Tibial artery (tissue), 4 donors: Measurements from ENCODE around the gene FRMD1.

ENCODE experiments used
- DNase-seq, 2 donors: peaks; one replicate each; pipeline ENCODE4 v3.0.0-alpha.2; 2019
- H3K27ac ChIP-seq, 2 donors: fragments of 200-600 bp; sonication (generic) in 1 of 2; 1 replicate in 1 of 2; 2 replicates in 1 of 2; pipeline ENCODE4 v1.5.1; 2018 to 2019; ENCODE audit warnings: mild to moderate bottlenecking in 1 of 2
- H3K27me3 ChIP-seq, 2 donors: fragments of 200-600 bp; sonication (generic) in 1 of 2; one replicate each; pipeline versions ENCODE4 v1.5.1 to v1.6.0; 2016 to 2019
- H3K36me3 ChIP-seq, 3 donors: fragments of 200-600 bp; sonication (generic) in 2 of 3; one replicate each; pipeline ENCODE4 v1.5.1; 2016 to 2019; ENCODE audit warnings: mild to moderate bottlenecking in 2 of 3
- H3K4me1 ChIP-seq, 4 donors: fragments of 200-600 bp; sonication (generic) in 2 of 4; 1 replicate in 3 of 4; 2 replicates in 1 of 4; pipeline ENCODE4 v1.5.1; 2016 to 2019
- H3K4me3 ChIP-seq, 2 donors: fragments of 200-600 bp; sonication (generic) in 1 of 2; 1 replicate in 1 of 2; 2 replicates in 1 of 2; pipeline ENCODE4 v1.5.1; 2018 to 2019; ENCODE audit warnings: mild to moderate bottlenecking in 2 of 2
- H3K9me3 ChIP-seq, 3 donors: fragments of 200-600 bp; sonication (generic) in 1 of 3; one replicate each; pipeline ENCODE4 v1.5.1; 2016 to 2019
- intact Hi-C: fragments of 100-400 bp; cut with DNase I; formaldehyde crosslinking; loops from one replicate; pipeline ENCODE4 v1.15.0; 2023; ENCODE audit warnings: low total_unique reads
- TF ChIP-seq, protein P1 (sequence below), 2 experiments: fragments of 200-600 bp in 1 of 2; fragments of 450-650 bp in 1 of 2; IDR thresholded peaks; one replicate each; pipeline ENCODE4 v1.5.1; 2017 to 2019; ENCODE audit warnings: antibody characterized with exemption in 2 of 2, mild to moderate bottlenecking in 1 of 2, moderate library complexity in 1 of 2

The FRMD1 gene

GRCh38 chr6:168096271-168096764 lies 17.3 kb upstream of the FRMD1 start:
- no peak overlapping the region for H3K4me3 ChIP-seq
- TF ChIP-seq, protein P1, sequence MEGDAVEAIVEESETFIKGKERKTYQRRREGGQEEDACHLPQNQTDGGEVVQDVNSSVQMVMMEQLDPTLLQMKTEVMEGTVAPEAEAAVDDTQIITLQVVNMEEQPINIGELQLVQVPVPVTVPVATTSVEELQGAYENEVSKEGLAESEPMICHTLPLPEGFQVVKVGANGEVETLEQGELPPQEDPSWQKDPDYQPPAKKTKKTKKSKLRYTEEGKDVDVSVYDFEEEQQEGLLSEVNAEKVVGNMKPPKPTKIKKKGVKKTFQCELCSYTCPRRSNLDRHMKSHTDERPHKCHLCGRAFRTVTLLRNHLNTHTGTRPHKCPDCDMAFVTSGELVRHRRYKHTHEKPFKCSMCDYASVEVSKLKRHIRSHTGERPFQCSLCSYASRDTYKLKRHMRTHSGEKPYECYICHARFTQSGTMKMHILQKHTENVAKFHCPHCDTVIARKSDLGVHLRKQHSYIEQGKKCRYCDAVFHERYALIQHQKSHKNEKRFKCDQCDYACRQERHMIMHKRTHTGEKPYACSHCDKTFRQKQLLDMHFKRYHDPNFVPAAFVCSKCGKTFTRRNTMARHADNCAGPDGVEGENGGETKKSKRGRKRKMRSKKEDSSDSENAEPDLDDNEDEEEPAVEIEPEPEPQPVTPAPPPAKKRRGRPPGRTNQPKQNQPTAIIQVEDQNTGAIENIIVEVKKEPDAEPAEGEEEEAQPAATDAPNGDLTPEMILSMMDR (IDR thresholded peaks at IDR 0.05), result no peak
- DNase-seq, result no peak
- peaks cover 0 to 39% of the 10 kb centered on the region in 2 donors for H3K27me3 ChIP-seq
- H3K9me3 ChIP-seq, result peaks cover 0 to 9% (median 5%) of the 10 kb centered on the region in 3 donors
- no peaks in the 10 kb centered on the region for H3K36me3 ChIP-seq
- H3K27ac ChIP-seq, result no peak overlapping the region
- H3K4me1 ChIP-seq, result peaks cover 0 to 7% (median 5%) of the 10 kb centered on the region in 4 donors
- intact Hi-C loops, result no loop called here

- peaks cover 0 to 2% (median under 1%) of the 10 kb centered on the region in 4 donors for H3K4me1 ChIP-seq
- H3K36me3 ChIP-seq, result no peaks in the 10 kb centered on the region
- TF ChIP-seq, protein P1 (IDR thresholded peaks at IDR 0.05), result no peak
- H3K27ac ChIP-seq, result no peak overlapping the region
- DNase-seq, result no peak
- no peak overlapping the region for H3K4me3 ChIP-seq
- peaks cover 0 to 33% of the 10 kb centered on the region in 2 donors for H3K27me3 ChIP-seq
- intact Hi-C loops, result no loop called here
- peaks cover 0 to 9% (median 5%) of the 10 kb centered on the region in 3 donors for H3K9me3 ChIP-seq
Measured at GRCh38 chr6:168095716-168096250, 16.8 kb upstream of the FRMD1 start.

DNA sequence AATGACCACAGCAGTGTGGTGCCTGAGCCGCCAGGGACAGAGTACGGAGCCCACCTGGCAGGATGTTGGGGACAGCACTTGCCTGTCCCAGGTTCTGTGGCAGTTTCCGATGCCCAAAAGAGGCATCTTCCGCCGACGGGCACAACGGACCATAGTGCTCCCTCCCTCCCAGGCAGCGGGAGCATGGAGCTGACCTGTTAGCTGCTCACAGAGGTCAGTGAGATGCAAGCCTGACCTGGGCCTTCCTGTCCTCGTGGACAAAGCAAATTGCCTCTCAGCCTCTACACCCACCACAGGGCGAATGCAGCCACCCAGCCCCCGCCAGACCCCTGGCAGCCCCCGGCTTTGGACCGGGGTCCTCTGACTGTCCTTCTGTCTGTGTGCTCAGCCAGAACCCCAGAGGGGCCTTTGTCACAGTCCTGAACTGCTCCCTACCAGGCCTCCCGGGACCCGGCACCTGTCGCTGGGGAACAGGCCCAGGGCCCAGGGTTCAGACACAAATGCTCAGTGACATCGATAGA lies 16.2 kb upstream of the FRMD1 start:
- Histone ChIP-seq H3K27ac (no peak overlapping the region), H3K9me3 (peaks cover 0 to 9% (median 5%) of the 10 kb centered on the region in 3 donors), H3K27me3 (peaks cover 0 to 28% of the 10 kb centered on the region in 2 donors), H3K4me3 (no peak overlapping the region), H3K4me1 (no peaks in the 10 kb centered on the region), H3K36me3 (no peaks in the 10 kb centered on the region)
- DNase-seq, result no peak
- TF ChIP-seq, protein P1 (IDR thresholded peaks at IDR 0.05), result no peak
- intact Hi-C loops, result no loop called here

DNA sequence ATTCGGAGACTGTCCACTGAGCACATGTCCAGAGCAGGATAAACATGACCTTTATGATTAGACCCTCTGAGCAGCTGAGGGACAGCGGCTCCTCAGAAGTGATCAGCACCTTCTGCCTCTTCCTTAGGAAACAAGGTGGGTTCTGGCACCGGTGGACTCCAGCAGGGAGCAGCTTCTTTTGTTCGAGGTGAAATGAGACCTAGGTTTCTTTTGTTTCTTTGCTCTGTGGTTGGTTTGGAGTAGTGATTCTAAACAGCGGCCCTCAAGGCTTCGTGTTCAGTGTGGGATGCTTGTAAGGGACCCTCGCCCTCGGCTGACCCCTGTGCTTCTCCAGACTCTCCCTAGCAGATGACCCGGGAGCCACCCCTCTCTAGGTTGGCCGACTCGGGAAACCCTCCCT lies 14.6 kb upstream of the FRMD1 start:
- no peak overlapping the region for H3K27ac ChIP-seq

DNA sequence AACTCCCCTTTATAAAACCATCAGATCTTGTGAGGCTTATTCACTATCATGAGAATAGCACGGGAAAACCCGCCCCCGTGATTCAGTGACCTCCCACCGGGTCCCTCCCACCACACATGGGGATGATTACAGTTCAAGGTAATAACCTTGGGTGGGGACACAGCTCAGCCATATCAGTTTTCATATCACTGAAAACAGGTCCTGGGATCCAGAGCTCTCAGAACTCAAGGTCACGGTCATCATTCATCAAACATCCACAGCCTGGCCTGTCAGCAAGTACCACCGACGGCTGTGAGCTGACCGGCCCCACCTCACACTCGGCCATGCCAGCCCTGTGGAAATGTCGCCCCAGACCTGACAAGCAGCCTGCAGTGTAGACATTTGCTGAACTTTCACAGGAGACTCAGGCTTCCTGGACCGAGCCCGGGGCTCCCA lies 14.1 kb upstream of the FRMD1 start:
- H3K4me1 ChIP-seq, result peaks cover 0 to 7% (median 3%) of the 10 kb centered on the region in 4 donors
- peaks cover 0 to 6% of the 10 kb centered on the region in 2 donors for H3K27me3 ChIP-seq
- intact Hi-C loops, result no loop called here
- no peaks in the 10 kb centered on the region for H3K36me3 ChIP-seq
- H3K4me3 ChIP-seq, result no peak overlapping the region
- H3K9me3 ChIP-seq, result peaks cover 0 to 9% (median 5%) of the 10 kb centered on the region in 3 donors
- TF ChIP-seq, protein P1 (IDR thresholded peaks at IDR 0.05), result no peak
- DNase-seq, result no peak
- H3K27ac ChIP-seq, result no peak overlapping the region

More for the DNA sequence above, 14.6 kb upstream of the FRMD1 start:
- no peaks in the 10 kb centered on the region for H3K36me3 ChIP-seq
- intact Hi-C loops, result no loop called here
- peaks cover 0 to 9% (median 5%) of the 10 kb centered on the region in 3 donors for H3K9me3 ChIP-seq
- peaks cover 0 to 12% of the 10 kb centered on the region in 2 donors for H3K27me3 ChIP-seq
- no peak overlapping the region for H3K4me3 ChIP-seq
- H3K4me1 ChIP-seq, result peaks cover 0 to 1% (median 0%) of the 10 kb centered on the region in 4 donors
- no peak for DNase-seq
- TF ChIP-seq, protein P1 (IDR thresholded peaks at IDR 0.05), result no peak
